KOPT-K1 (cell line): Measurements from ENCODE around the gene TMEM270.
"Not testable (repeated sequence)": the region's sequence is repeated elsewhere in the genome, so short reads cannot be mapped to it uniquely, and the experiment has no call there.

Experiments
- H3K27ac ChIP-seq: fragments of 200-600 bp; sonication (generic); 2 replicates; pipeline ENCODE4 v1.5.1; 2016; ENCODE audit warnings: antibody characterized with exemption, mild to moderate bottlenecking, low read depth, low read length; ENCODE audit not compliant: poor library complexity, severe bottlenecking
- H3K36me3 ChIP-seq: fragments of 200-600 bp; sonication (generic); 2 replicates; pipeline ENCODE4 v1.5.1; 2017; ENCODE audit warnings: antibody characterized with exemption, mild to moderate bottlenecking, low read length, moderate library complexity; ENCODE audit not compliant: insufficient read depth
- H3K9me3 ChIP-seq: fragments of 200-600 bp; sonication (generic); 2 replicates; pipeline ENCODE4 v1.5.1; 2017; ENCODE audit warnings: antibody characterized with exemption, low read length, mild to moderate bottlenecking; ENCODE audit not compliant: insufficient read depth, poor library complexity, severe bottlenecking

Gene TMEM270

GRCh38 chr7:73865738-73866445 lies 4.9 kb downstream of the TMEM270 start:
- Histone ChIP-seq H3K27ac (no peak overlapping the region), H3K36me3 (no peaks in the 10 kb centered on the region), H3K9me3 (no peaks in the 10 kb centered on the region)

- H3K36me3 ChIP-seq = no peaks in the 10 kb centered on the region
- no peak overlapping the region for H3K27ac ChIP-seq
- H3K9me3 ChIP-seq = no peaks in the 10 kb centered on the region
Measured at GRCh38 chr7:73866446-73866767, 5.4 kb downstream of the TMEM270 start.

- no peaks in the 10 kb centered on the region for H3K9me3 ChIP-seq
- no peaks in the 10 kb centered on the region for H3K36me3 ChIP-seq
- H3K27ac ChIP-seq = no peak overlapping the region
Measured at GRCh38 chr7:73869011-73869798, 8.2 kb downstream of the TMEM270 start.

- H3K36me3 ChIP-seq = no peaks in the 10 kb centered on the region
- no peaks in the 10 kb centered on the region for H3K9me3 ChIP-seq
- no peak overlapping the region for H3K27ac ChIP-seq
Measured at GRCh38 chr7:73870041-73870492, 9.1 kb downstream of the TMEM270 start.

- Histone ChIP-seq H3K9me3 (no peaks in the 10 kb centered on the region), H3K36me3 (no peaks in the 10 kb centered on the region), H3K27ac (no peak overlapping the region)
Measured at GRCh38 chr7:73871163-73872011, 10.4 kb downstream of the TMEM270 start.

- H3K9me3 ChIP-seq = no peaks in the 10 kb centered on the region
- H3K36me3 ChIP-seq = no peaks in the 10 kb centered on the region
- H3K27ac ChIP-seq = no peak overlapping the region
Measured at GRCh38 chr7:73872056-73872908, 11.3 kb downstream of the TMEM270 start.

GRCh38 chr7:73876361-73876760 lies 15.4 kb downstream of the TMEM270 start:
- H3K9me3 ChIP-seq = no peaks in the 10 kb centered on the region
- H3K36me3 ChIP-seq = no peaks in the 10 kb centered on the region
- H3K27ac ChIP-seq = no peak overlapping the region

- H3K36me3 ChIP-seq = no peaks in the 10 kb centered on the region
- no peak overlapping the region for H3K27ac ChIP-seq
- H3K9me3 ChIP-seq = no peaks in the 10 kb centered on the region
Measured at GRCh38 chr7:73876973-73877372, 16.0 kb downstream of the TMEM270 start.

GRCh38 chr7:73879977-73880681 lies 19.2 kb downstream of the TMEM270 start:
- Histone ChIP-seq H3K9me3 (no peaks in the 10 kb centered on the region), H3K27ac (no peak overlapping the region), H3K36me3 (no peaks in the 10 kb centered on the region)

- Histone ChIP-seq H3K36me3 (no peaks in the 10 kb centered on the region), H3K9me3 (no peaks in the 10 kb centered on the region), H3K27ac (no peak overlapping the region)
Measured at GRCh38 chr7:73880755-73881328, 19.9 kb downstream of the TMEM270 start.

- H3K9me3 ChIP-seq = no peaks in the 10 kb centered on the region
- no peaks in the 10 kb centered on the region for H3K36me3 ChIP-seq
- H3K27ac ChIP-seq = no peak overlapping the region
Measured at GRCh38 chr7:73881352-73882046, 20.5 kb downstream of the TMEM270 start.

GRCh38 chr7:73882047-73882402 lies 21.1 kb downstream of the TMEM270 start:
- H3K36me3 ChIP-seq = no peaks in the 10 kb centered on the region
- H3K27ac ChIP-seq = no peak overlapping the region
- no peaks in the 10 kb centered on the region for H3K9me3 ChIP-seq

- H3K9me3 ChIP-seq, H3K27ac ChIP-seq, H3K36me3 ChIP-seq: not testable (repeated sequence)
Measured at GRCh38 chr7:73884867-73885422, 24.0 kb downstream of the TMEM270 start.
